GM12801 (cell line): ENCODE results near the gene STAM2.

Experiments
- CTCF ChIP-seq: IDR thresholded peaks from one replicate; pipeline ENCODE4 v1.5.1; 2011; ENCODE audit warnings: control low read depth; ENCODE audit not compliant: insufficient read length; ENCODE audit errors: extremely low read depth

STAM2 gene

GRCh38 chr2:152083202-152083875 lies 92.2 kb downstream of the STAM2 start:
- no peak for TF ChIP-seq CTCF

- no peak for TF ChIP-seq CTCF
Observed at GRCh38 chr2:152078662-152079061, 96.9 kb downstream of the STAM2 start.

GRCh38 chr2:152078023-152078422 lies 97.5 kb downstream of the STAM2 start:
- TF ChIP-seq CTCF, result no peak

- TF ChIP-seq CTCF, result no peak
Observed at GRCh38 chr2:152075461-152076050, 100.0 kb downstream of the STAM2 start.

- TF ChIP-seq CTCF, result no peak
Observed at GRCh38 chr2:152072011-152072410, 103.6 kb downstream of the STAM2 start.

- TF ChIP-seq CTCF, result no peak
Observed at GRCh38 chr2:152071518-152071917, 104.0 kb downstream of the STAM2 start.

GRCh38 chr2:152071092-152071491 lies 104.5 kb downstream of the STAM2 start:
- TF ChIP-seq CTCF, result no peak
